HepG2 (cell line): ENCODE data around the gene FANCD2OS. TPM values are rescaled to one million over a fixed set of nuclear protein-coding genes. Genes with fewer than 3 reads are reported as not detected.
"Not testable (repeated sequence)": the region's sequence is repeated elsewhere in the genome, so short reads cannot be mapped to it uniquely, and the experiment has no call there.

Experiments used
- ATAC-seq: fragments of 200-7000 bp; cut with Tn5 transposase; 3 replicates; pipeline ENCODE4 v1.9.1; 2020; ENCODE audit warnings: mild to moderate bottlenecking, moderate library complexity
- BruUV-seq: library from RNA; stranded (reverse); fragments of 400-500 nt; replicated peaks from 2 replicates; lab custom pipeline; 2021; lab: Mats Ljungman, UMichigan
- CTCF ChIA-PET: fragments of 300-600 bp; formaldehyde crosslinking; extraction: SDS; loops from one replicate; lab custom pipeline; 2021; ENCODE audit warnings: low total read pairs, inconsistent platforms, low intra/inter-chr PET ratio; lab: Yijun Ruan, JAX
- POLR2A ChIA-PET: fragments of 350-600 bp; sonication (Branson Sonifier 250); formaldehyde crosslinking; loops from one replicate; lab custom pipeline; 2020; ENCODE audit warnings: antibody characterized with exemption, inconsistent platforms; lab: Yijun Ruan, JAX
- DNase-seq: peaks from one replicate; pipeline ENCODE4 v3.0.0-alpha.2; 2015; ENCODE audit warnings: low spot score
- FAIRE-seq: peaks from 3 replicates; lab custom pipeline; 2011; peaks lifted over from hg19 to GRCh38; lab: Jason Lieb, UNC
- H2AFZ ChIP-seq: one replicate; pipeline ENCODE4 v1.6.1; 2011; ENCODE audit warnings: low read length, inconsistent platforms
- H3K27ac ChIP-seq: fragments of 300-600 bp; 3 replicates; pipeline ENCODE4 v1.8.0; 2011; ENCODE audit warnings: mixed run types, mild to moderate bottlenecking, mixed read lengths, low read length, inconsistent platforms; ENCODE audit not compliant: insufficient read depth; ENCODE audit errors: extremely low read length
- H3K27me3 ChIP-seq, 2 experiments: fragments of 200-600 bp in 1 of 2; 2 replicates in 1 of 2; 3 replicates in 1 of 2; pipeline versions ENCODE4 v1.6.0 to v1.8.0; 2011; ENCODE audit warnings: low read length in 2 of 2, mild to moderate bottlenecking in 2 of 2, moderate library complexity in 2 of 2, inconsistent platforms in 1 of 2; ENCODE audit not compliant: insufficient read depth in 2 of 2, control insufficient read depth in 1 of 2
- H3K36me3 ChIP-seq, 2 experiments: fragments of 200-600 bp in 1 of 2; replicated peaks in 1 of 2; 2 replicates in 1 of 2; 3 replicates in 1 of 2; pipeline versions ENCODE4 v1.5.1 to v1.8.0; 2011; ENCODE audit warnings: low read length in 2 of 2, inconsistent platforms in 1 of 2; ENCODE audit not compliant: insufficient read depth in 2 of 2, control insufficient read depth in 1 of 2
- H3K4me1 ChIP-seq: 2 replicates; pipeline ENCODE4 v1.5.1; 2012; ENCODE audit warnings: low read length, inconsistent platforms; ENCODE audit not compliant: insufficient read depth
- H3K4me2 ChIP-seq: 2 replicates; pipeline ENCODE4 v1.6.0; 2011; ENCODE audit warnings: low read depth, low read length, inconsistent platforms
- H3K4me3 ChIP-seq, 3 experiments: fragments of 200-600 bp in 1 of 3; sonication (generic), shearing (Covaris generic) in 1 of 3; replicated peaks in 1 of 3; 2 replicates each; pipeline ENCODE4 v1.5.1; 2011 to 2016; ENCODE audit warnings: low read length in 3 of 3, inconsistent platforms in 2 of 3, low read depth in 2 of 3, mild to moderate bottlenecking in 2 of 3, control low read depth in 1 of 3, mixed read lengths in 1 of 3; ENCODE audit not compliant: insufficient read depth in 1 of 3
- H3K79me2 ChIP-seq: one replicate; pipeline ENCODE4 v1.6.1; 2011; ENCODE audit warnings: low read length, inconsistent platforms; ENCODE audit not compliant: insufficient read depth
- H3K9ac ChIP-seq: 2 replicates; pipeline ENCODE4 v1.6.0; 2011; ENCODE audit warnings: mild to moderate bottlenecking, low read depth, low read length, inconsistent platforms; ENCODE audit not compliant: insufficient read depth
- H3K9me3 ChIP-seq: 2 replicates; pipeline ENCODE4 v1.5.1; 2012; ENCODE audit warnings: mild to moderate bottlenecking, low read length
- H4K20me1 ChIP-seq: 2 replicates; pipeline ENCODE4 v1.6.0; 2011; ENCODE audit warnings: inconsistent platforms, mild to moderate bottlenecking, low read length, moderate library complexity; ENCODE audit not compliant: insufficient read depth
- CEBPB ChIP-seq: IDR thresholded peaks from 2 replicates; pipeline ENCODE4 v1.6.1; 2011; ENCODE audit warnings: low read depth, low read length, improper control_type of control experiment, borderline replicate concordance
- MXI1 ChIP-seq: IDR thresholded peaks from 3 replicates; pipeline ENCODE4 v1.6.1; 2012; ENCODE audit warnings: low read depth, low read length, inconsistent platforms, borderline replicate concordance
- NAIF1 ChIP-seq: sonication (generic); formaldehyde crosslinking; IDR thresholded peaks from 2 replicates; pipeline ENCODE4 v1.5.0; 2020; ENCODE audit warnings: mild to moderate bottlenecking, missing genetic modification reagents, borderline replicate concordance
- SMAD3 ChIP-seq: sonication (generic); formaldehyde crosslinking; IDR thresholded peaks from 2 replicates; pipeline ENCODE4 v1.4.0; 2020; ENCODE audit warnings: missing genetic modification reagents
- U2AF1 ChIP-seq: fragments of 200-400 bp; formaldehyde crosslinking; optimal IDR thresholded peaks from 2 replicates; pipeline ENCODE3; 2017; ENCODE audit warnings: mild to moderate bottlenecking, low read depth, low read length
- ZNF17 ChIP-seq: sonication (generic); formaldehyde crosslinking; IDR thresholded peaks from 2 replicates; pipeline ENCODE4 v1.5.0; 2020; ENCODE audit warnings: mild to moderate bottlenecking, missing genetic modification reagents
- ZNF383 ChIP-seq: sonication (generic); formaldehyde crosslinking; IDR thresholded peaks from 2 replicates; pipeline ENCODE4 v1.4.0; 2020; ENCODE audit warnings: missing genetic modification reagents, mild to moderate bottlenecking, borderline replicate concordance
- ZNF766 ChIP-seq: sonication (generic); formaldehyde crosslinking; IDR thresholded peaks from 2 replicates; pipeline ENCODE4 v1.5.0; 2020; ENCODE audit warnings: missing genetic modification reagents, borderline replicate concordance
- WGBS: methylation state at CpG from one replicate; pipeline ENCODE4 v1.1.6; 2017; ENCODE audit warnings: low lambda C conversion rate; 5-methylcytosine and 5-hydroxymethylcytosine counted together
- in situ Hi-C: cut with HindIII; loops from 2 replicates; pipeline ENCODE4 v1.10.0; 2017; ENCODE audit warnings: low pct_unique_long_range_greater_than_20kb; ENCODE audit not compliant: extremely low pct_ligation_motif_present
- intact Hi-C: fragments of 100-400 bp; cut with micrococcal nuclease; formaldehyde crosslinking; loops from one replicate; pipeline ENCODE4 v1.10.0; 2022; ENCODE audit not compliant: unreplicated experiment
- polyA plus RNA-seq, 8 experiments: library from polyadenylated mRNA; depleted of rRNA in 3 of 8; stranded (reverse) in 7 of 8; unstranded in 1 of 8; fragments of >200 nt; fragmentation: Illumina TruSeq in 4 of 8; extraction: Trizol in 4 of 8; gene quantifications; 2 replicates each; pipeline versions ENCODE4 v1.2.1 to v1.2.3, GENCODE V29; 2011 to 2016; ENCODE audit warnings: low read depth in 4 of 8, missing spikeins in 1 of 8, mixed read lengths in 1 of 8; ENCODE audit not compliant: insufficient read depth in 1 of 8
- total RNA-seq, 5 experiments: library from RNA; depleted of rRNA; stranded (reverse); fragments of >200 nt; fragmentation: Illumina TruSeq; extraction: Trizol; gene quantifications; 2 replicates each; pipeline ENCODE4 v1.2.3, GENCODE V29; 2016; ENCODE audit warnings: low read depth in 1 of 5

The FANCD2OS gene
- total and polyA plus RNA-seq, 2 of the 13 experiments (the other 11 are each of a cell fraction or from before 2014, with no cell fraction given): not detected

GRCh38 chr3:10099041-10099440 is 9.0 kb downstream of the FANCD2OS start:
- in situ Hi-C loops: no loop called here
- Histone ChIP-seq H3K4me1 (no peaks in the 10 kb centered on the region), H3K36me3 (peaks cover 7 to 18% of the 10 kb centered on the region in 2 experiments), H3K27ac (no peak overlapping the region), H4K20me1 (no peaks in the 10 kb centered on the region), H3K79me2 (no peaks in the 10 kb centered on the region), H3K27me3 (no peaks in the 10 kb centered on the region), H2AFZ (no peak overlapping the region), H3K4me3 (no peak overlapping the region), H3K4me2 (no peak overlapping the region), H3K9me3 (no peaks in the 10 kb centered on the region), H3K9ac (no peak overlapping the region)
- no TSS peak for BruUV-seq
- intact Hi-C loops: no loop called here
- ChIA-PET CTCF (no interaction called here), POLR2A (no interaction called here)
- WGBS: 96% methylated on average over 5 of the region's 5 CpGs
- DNase-seq (no peak), FAIRE-seq (no peak), ATAC-seq (no peak)
- TF ChIP-seq NAIF1 (no peak), ZNF17 (CRISPR knock-in tag) (no peak)

GRCh38 chr3:10093678-10094077 is 14.4 kb downstream of the FANCD2OS start:
- WGBS: 99% methylated on average over 3 of the region's 3 CpGs
- no peak overlapping the region for H3K4me3 ChIP-seq
- no peaks in the 10 kb centered on the region for H3K27me3 ChIP-seq
- no peaks in the 10 kb centered on the region for H3K9me3 ChIP-seq
- H4K20me1 ChIP-seq: no peaks in the 10 kb centered on the region
- H3K27ac ChIP-seq: no peak overlapping the region
- no peak for DNase-seq
- no peak for ATAC-seq
- in situ Hi-C loops: no loop called here
- no peaks in the 10 kb centered on the region for H3K79me2 ChIP-seq
- H3K36me3 ChIP-seq: peaks cover 12 to 37% of the 10 kb centered on the region in 2 experiments
- ChIA-PET POLR2A (no interaction called here), CTCF (no interaction called here)
- no peak overlapping the region for H2AFZ ChIP-seq
- FAIRE-seq: no peak
- intact Hi-C loops: no loop called here
- TF ChIP-seq U2AF1 (no peak), SMAD3 (CRISPR knock-in tag) (no peak), ZNF766 (CRISPR knock-in tag) (no peak), CEBPB (peak; percentile 71; the same call in 1 of the 2 replicates), MXI1 (no peak), ZNF383 (CRISPR knock-in tag) (no peak)
- no TSS peak for BruUV-seq
- H3K4me2 ChIP-seq: no peak overlapping the region
- H3K4me1 ChIP-seq: no peaks in the 10 kb centered on the region
- no peak overlapping the region for H3K9ac ChIP-seq

GRCh38 chr3:10091387-10091786 is 16.7 kb downstream of the FANCD2OS start:
- H3K79me2 ChIP-seq, H4K20me1 ChIP-seq, BruUV-seq, FAIRE-seq, H3K9ac ChIP-seq, in situ Hi-C loops, intact Hi-C loops, H3K4me2 ChIP-seq, ATAC-seq, H3K27ac ChIP-seq, H2AFZ ChIP-seq, CTCF ChIA-PET, H3K4me3 ChIP-seq, DNase-seq, H3K9me3 ChIP-seq, H3K4me1 ChIP-seq, H3K27me3 ChIP-seq, POLR2A ChIA-PET: not testable (repeated sequence)
- H3K36me3 ChIP-seq: peaks cover 11 to 46% of the 10 kb centered on the region in 2 experiments
- WGBS: 96% methylated on average over 2 of the region's 2 CpGs
